Chondrocyte (in vitro differentiated cells): ENCODE measurements around the gene KRT35. TPM values are rescaled to one million over a fixed set of nuclear protein-coding genes. Genes with fewer than 3 reads are reported as not detected.

Experiments used
- DNase-seq: peaks from one replicate; pipeline ENCODE4 v3.0.0; 2021; ENCODE audit warnings: mixed read lengths, low spot score
- H3K27ac Mint-ChIP-seq: one replicate; pipeline ENCODE4 v1.8.0; 2021; ENCODE audit warnings: mild to moderate bottlenecking, moderate library complexity, mixed read lengths; ENCODE audit not compliant: unreplicated experiment
- H3K27me3 Mint-ChIP-seq: 2 replicates; pipeline ENCODE4 v1.8.0; 2021; ENCODE audit warnings: low read depth, mixed read lengths
- H3K36me3 Mint-ChIP-seq: 2 replicates; pipeline ENCODE4 v1.8.0; 2021; ENCODE audit warnings: low read depth, mixed read lengths
- H3K4me1 Mint-ChIP-seq: 2 replicates; pipeline ENCODE4 v1.8.0; 2021; ENCODE audit warnings: low read depth, mild to moderate bottlenecking, mixed read lengths
- H3K4me3 Mint-ChIP-seq: one replicate; pipeline ENCODE4 v1.8.0; 2021; ENCODE audit warnings: mild to moderate bottlenecking, moderate library complexity, mixed read lengths; ENCODE audit not compliant: unreplicated experiment
- H3K9me3 Mint-ChIP-seq: 2 replicates; pipeline ENCODE4 v1.8.0; 2021; ENCODE audit warnings: low read depth, mixed read lengths
- CTCF ChIP-seq: fragments of 200-600 bp; sonication (generic); IDR thresholded peaks from 2 replicates; pipeline ENCODE4 v1.5.0; 2021; ENCODE audit warnings: antibody characterized with exemption, mild to moderate bottlenecking, moderate library complexity
- total RNA-seq: library from RNA; stranded (reverse); gene quantifications from 3 replicates; pipeline ENCODE4 v1.2.1, GENCODE V29; 2021

The KRT35 gene
- total RNA-seq, 1 donor from 2014 or later = not detected

- no peak for TF ChIP-seq CTCF
- no peaks in the 10 kb centered on the region for H3K36me3 Mint-ChIP-seq
Measured at GRCh38 chr17:41490000-41490990, 9.3 kb upstream of the KRT35 start.

GRCh38 chr17:41489531-41489930 is 8.6 kb upstream of the KRT35 start, which contains the start of gene KRT36:
Gene KRT36 (minus strand): TSS chr17:41489910. CDS start chr17:41489864, 46 bp downstream.
- peaks cover 16% of the 10 kb centered on the region for H3K4me1 Mint-ChIP-seq
- no peak within 1 kb of the TSS for H3K27ac Mint-ChIP-seq
- peaks cover 3% of the 10 kb centered on the region for H3K27me3 Mint-ChIP-seq

More at GRCh38 chr17:41490000-41490990, 9.3 kb upstream of the KRT35 start:
- Mint-ChIP-seq H3K4me1 (peaks cover 20% of the 10 kb centered on the region), H3K4me3 (no peak overlapping the region), H3K9me3 (no peaks in the 10 kb centered on the region), H3K27ac (no peak overlapping the region), H3K27me3 (peaks cover 3% of the 10 kb centered on the region)
- peak; percentile 26 for DNase-seq

GRCh38 chr17:41486809-41487530 is 6.0 kb upstream of the KRT35 start:
- Mint-ChIP-seq H3K4me3 (no peak overlapping the region), H3K36me3 (no peaks in the 10 kb centered on the region), H3K27me3 (peaks cover 10% of the 10 kb centered on the region), H3K9me3 (no peaks in the 10 kb centered on the region), H3K4me1 (no peaks in the 10 kb centered on the region), H3K27ac (no peak overlapping the region)
- TF ChIP-seq CTCF = peak; percentile 52
- peak; percentile 64 for DNase-seq

More at GRCh38 chr17:41489531-41489930, 8.6 kb upstream of the KRT35 start, which contains the start of gene KRT36:
- DNase-seq = peak; percentile 77
- no peaks in the 10 kb centered on the region for H3K36me3 Mint-ChIP-seq
- TF ChIP-seq CTCF = no peak
- H3K4me3 Mint-ChIP-seq = no peak within 1 kb of the TSS
- no peaks in the 10 kb centered on the region for H3K9me3 Mint-ChIP-seq

GRCh38 chr17:41486316-41486715 is 5.4 kb upstream of the KRT35 start:
- H3K4me3 Mint-ChIP-seq = no peak overlapping the region
- no peaks in the 10 kb centered on the region for H3K4me1 Mint-ChIP-seq
- H3K27ac Mint-ChIP-seq = no peak overlapping the region
- DNase-seq = no peak
- H3K9me3 Mint-ChIP-seq = no peaks in the 10 kb centered on the region
- TF ChIP-seq CTCF = no peak
- peaks cover 10% of the 10 kb centered on the region for H3K27me3 Mint-ChIP-seq
- no peaks in the 10 kb centered on the region for H3K36me3 Mint-ChIP-seq
